GM19025 (cell line): Measurements from ENCODE around the gene DSCAM.
"Not testable (repeated sequence)": the region's sequence is repeated elsewhere in the genome, so short reads cannot be mapped to it uniquely, and the experiment has no call there.

Source experiments
- ATAC-seq: cut with Tn5 transposase; IDR thresholded peaks from one replicate; pipeline ENCODE4 v1.9.1; 2021; ENCODE audit warnings: mild to moderate bottlenecking, low read depth, moderate library complexity; ENCODE audit not compliant: unreplicated experiment

The DSCAM gene

DNA sequence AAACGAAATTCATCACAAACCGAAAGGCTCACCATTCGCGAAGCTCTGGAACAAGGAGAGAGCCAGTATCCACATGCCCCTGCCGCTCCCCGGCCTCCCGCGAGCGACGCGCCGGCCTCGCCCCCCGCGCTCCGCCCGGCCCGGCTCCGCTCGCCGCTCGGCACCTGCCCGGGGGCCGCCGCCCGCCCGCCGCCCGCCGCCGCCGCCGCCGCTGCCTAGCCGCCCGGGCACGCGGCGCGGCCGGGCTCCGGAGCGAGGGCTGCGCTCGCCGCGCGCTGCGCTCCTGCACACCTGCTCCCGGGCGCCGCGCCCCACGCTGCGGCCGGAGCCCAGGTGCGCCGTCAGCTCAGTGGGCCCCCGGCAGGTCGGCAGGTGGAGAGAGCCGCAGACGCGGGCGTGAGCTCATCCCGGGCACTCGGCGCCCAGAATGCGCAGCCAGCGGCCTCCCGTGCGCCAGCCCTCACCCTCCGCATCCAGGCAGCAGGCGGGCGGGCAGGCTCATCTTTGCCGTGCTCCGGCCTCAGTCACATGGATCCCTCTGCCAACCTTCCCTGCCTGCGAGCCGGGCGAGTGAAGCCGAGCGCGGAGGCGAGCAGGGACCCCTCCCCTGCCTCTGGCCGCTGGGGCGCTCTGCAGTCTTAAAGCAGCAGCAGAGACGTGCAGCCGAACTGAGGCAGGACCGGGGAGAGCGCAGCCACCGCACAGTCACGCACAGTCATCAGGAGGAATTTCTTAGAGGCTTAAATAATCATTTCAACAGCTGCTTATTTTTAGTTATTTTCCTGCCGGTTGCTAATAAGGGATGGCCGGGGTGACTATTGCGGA is at the start of gene DSCAM:
DSCAM (minus strand) TSS at position 572 of the 825 bp plus-strand sequence; CDS start at position 75, 497 bp downstream.
- no peak for ATAC-seq

- not testable (repeated sequence) for ATAC-seq
These were observed 48.7 kb upstream of the DSCAM start for GRCh38 chr21:40895697-40896096.

- no peak for ATAC-seq
These were observed 40.0 kb upstream of the DSCAM start for GRCh38 chr21:40886931-40887330.

DNA sequence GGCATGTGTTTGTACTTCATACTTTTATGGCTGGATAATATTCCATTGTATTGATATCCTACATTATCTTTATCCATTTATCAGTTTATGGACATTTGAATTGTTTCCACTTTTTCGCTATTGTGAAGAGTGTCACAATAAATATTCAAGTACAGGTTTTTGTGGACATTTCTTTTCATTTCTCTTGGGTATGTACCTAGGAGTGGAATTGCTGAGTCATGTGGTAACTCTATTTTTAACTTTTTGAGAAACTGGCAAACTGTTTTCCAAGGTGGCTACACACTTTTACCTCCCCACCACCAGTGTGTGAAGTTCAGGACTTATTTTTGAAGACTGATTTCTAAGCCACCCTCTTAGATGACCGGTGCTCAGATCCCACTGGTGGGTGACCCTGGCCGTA is 39.0 kb upstream of the DSCAM start:
- no peak for ATAC-seq

- ATAC-seq, result no peak
These were observed 35.4 kb upstream of the DSCAM start for GRCh38 chr21:40882192-40882915.

DNA sequence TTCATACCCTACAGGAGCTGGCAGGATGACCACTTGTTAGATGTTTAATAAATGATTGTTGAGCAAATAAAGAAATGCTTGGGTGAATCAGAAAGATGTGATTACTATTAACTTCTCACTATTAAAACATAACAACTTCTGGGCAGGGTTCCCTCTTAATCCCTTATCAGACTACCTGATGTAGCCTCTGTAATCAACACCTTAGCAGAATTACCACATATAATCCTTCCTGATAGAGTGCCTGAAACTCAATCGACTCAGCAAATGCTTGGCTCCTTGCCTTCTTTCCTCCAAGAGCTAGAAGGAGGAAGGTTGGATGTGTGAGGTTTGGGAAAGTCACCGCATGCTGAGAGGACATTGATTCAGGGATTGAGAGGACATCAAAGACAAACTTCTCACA is 34.8 kb upstream of the DSCAM start:
- ATAC-seq, result no peak

DNA sequence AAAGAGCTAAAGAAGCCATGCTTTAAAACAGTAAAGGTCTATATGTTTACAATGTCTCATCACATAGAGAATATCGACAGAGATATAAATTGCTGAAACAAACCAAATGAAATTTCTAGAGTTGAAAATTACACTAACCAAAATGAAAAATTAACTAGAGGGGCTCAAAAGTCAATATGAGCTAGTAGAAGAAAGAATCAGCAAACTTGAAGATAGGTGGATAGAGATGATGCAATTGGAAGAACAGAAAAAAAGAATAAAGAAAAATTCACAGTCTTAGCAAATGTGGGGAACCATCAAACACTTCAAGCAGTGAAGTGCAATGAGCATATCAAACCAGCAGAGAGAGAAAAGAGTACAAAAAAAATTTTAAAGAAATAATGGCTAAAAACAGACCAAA is 24.1 kb upstream of the DSCAM start:
- no peak for ATAC-seq

GRCh38 chr21:40863839-40864238 is 16.9 kb upstream of the DSCAM start:
- ATAC-seq, result no peak

DNA sequence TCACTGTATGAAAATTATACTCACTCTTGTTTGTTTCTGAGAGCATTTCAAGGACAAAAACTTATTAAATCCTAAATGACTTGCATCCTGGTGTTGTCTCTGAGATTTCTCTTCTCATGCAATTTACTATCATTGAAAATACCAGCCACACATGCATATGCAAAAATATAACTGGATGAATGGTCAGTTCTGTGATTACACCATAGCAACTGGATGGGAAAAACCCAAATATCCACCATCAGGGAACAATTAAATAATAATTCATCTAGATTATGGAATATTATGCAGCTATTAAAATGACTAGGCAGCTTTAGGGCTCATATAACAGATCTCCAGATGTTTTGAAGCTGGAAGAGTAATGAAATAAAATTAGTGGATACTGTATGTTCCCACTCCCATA is 11.6 kb upstream of the DSCAM start:
- ATAC-seq, result no peak

GRCh38 chr21:40853956-40854688 is 7.2 kb upstream of the DSCAM start:
- ATAC-seq, result no peak

DNA sequence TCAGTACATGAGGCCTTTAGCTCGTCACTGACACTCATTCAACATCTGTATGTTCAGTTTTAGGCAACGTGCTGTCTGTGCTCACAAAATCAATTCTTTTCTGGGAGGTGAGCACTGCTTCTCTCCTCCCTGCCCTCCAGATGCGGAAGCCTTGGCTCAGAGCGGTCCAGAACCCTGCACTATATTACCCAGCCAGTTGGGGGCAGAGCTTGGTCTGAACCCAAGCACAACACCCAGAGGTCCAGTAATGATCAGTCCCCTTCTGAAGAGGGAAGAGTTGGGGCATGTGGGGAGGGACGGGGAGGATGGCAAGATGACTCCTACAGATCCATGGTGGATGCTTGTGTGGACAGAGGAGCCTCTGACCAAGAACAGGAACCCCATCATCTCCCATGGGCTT is 5.6 kb upstream of the DSCAM start:
- no peak for ATAC-seq

- ATAC-seq, result no peak
These were observed 4.8 kb upstream of the DSCAM start for GRCh38 chr21:40851749-40852148.

- no peak for ATAC-seq
These were observed 3.1 kb upstream of the DSCAM start for GRCh38 chr21:40850071-40850470.

DNA sequence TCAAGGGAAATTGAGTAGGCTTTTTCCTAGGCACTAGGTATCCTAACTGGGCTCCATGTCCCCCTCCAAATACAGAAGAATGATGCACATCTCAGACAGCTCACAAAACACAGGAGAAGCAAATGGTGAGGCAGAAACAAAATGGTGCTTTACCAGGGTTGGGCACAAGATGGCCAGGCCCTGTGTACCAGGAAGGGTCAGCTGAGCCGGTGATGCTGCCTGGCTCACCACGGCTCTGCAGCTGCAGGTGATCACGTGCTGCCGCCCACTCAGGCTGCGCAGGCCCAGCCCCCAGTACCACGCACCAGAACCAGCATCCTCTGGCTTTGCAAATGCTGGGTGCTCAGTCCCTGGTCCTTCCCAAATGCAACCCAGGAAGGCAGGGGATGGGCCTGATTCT is 993 bp upstream of the DSCAM start:
- no peak for ATAC-seq

DNA sequence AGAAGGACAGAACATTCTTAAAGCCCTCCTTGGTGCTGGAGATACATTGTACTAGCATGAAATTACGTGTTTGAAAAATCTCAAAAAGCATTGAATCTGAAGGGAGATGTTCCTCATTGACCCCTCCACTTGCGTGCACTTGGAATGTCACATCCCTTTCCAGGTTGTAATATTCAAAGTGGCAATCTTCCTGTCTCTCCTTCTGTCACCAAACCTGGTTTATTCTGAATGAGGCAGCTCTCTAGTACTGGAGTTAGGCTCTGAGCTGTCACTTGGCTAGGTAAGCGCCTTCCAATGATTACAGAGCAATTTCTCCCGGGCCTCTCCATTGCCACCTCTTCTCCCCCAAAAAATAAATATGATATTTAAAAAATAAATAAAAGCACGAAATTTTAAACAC is 855 bp downstream of the DSCAM start:
- ATAC-seq, result no peak

GRCh38 chr21:40845441-40845995 is 1.4 kb downstream of the DSCAM start:
- no peak for ATAC-seq

GRCh38 chr21:40844935-40845334 is 2.0 kb downstream of the DSCAM start:
- ATAC-seq, result no peak

DNA sequence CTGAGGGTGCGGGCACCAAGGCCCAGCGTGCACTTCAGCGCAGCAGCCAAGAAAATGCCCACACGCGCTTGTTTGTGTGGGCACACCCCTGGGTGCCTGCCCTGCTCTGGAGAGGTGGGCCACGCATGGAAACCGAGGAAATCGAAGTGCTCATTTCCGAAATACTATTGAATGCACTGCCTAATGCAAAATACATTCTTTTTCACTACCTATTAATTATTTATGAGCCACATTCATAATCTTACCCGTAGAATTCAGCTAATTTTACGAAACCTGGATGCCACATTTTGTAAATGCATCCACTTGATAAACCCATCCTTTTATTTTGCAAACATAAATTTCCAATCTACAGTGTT is 4.8 kb downstream of the DSCAM start:
- no peak for ATAC-seq

DNA sequence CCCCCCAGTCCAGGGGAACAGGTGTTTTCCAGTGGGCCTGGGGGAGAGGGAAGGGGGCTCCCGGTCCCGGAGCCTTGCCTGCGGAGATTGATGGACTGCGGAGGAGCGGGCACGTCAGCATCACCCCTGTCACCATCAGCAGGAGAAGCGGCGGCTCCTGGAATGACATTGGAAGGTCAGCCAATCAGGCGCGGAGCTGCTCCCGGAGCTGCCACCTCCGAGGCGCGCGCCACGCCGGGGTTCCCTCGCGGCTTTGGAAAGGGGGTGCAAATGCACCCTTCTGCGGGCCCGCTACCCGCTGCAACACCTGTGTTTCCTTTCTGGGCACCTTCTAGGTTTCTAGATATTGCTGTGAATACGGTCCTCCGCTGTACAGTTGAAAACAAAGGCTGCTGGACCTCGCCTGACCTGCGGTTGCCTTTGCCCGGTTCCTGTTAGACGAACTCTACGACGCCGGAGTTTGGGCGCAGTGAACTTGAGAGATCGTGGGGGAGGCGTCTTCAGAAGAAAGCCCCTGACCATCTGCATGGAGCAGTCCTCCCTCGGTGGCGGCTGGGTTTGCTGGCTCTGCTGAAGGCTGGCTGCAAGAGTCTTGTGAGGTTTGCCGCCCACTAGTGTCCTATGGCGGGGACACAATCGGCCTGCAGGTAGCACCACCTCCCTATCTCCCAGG is 5.3 kb downstream of the DSCAM start:
- no peak for ATAC-seq

DNA sequence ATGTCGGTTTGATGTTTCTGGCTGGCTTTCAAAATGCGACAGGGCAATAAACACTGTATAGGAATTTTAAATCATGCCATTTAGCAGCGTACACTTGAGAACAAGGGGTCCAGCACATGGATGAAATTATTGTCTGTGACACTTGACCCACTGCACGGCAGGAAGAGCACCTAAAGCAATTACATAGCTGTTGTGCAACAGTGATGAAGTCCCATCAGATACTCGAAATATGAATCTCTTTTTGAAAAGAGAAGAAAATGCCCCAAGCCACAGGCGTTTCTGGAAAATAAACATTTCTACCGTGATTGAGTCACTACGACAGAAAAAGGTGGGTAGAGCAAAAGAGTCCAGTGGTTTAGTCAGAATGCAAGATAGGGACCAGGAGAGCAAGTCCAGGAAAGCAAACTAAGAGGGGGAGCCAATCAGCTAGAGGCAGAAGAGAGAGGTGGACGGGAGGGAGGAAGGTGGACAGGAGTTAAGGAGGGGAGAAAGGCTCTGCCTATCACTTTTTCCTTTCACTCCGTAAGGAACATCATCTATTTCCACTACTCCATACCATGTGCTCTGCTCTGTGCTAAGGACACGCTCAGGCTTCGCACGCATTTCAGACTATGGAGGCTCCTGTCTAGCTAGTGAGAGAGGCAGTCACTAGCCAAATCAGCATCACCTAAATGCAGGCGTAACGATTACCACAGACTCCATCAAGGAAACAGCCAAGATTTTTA is 6.4 kb downstream of the DSCAM start:
- ATAC-seq, result no peak
